Keratinocyte (primary cell): ENCODE data around the gene RRP1. TPM values are rescaled to one million over a fixed set of nuclear protein-coding genes. Genes with fewer than 3 reads are reported as not detected.

ENCODE experiments used
- DNase-seq: peaks from one replicate; pipeline ENCODE4 v3.0.0-alpha.2; 2011; ENCODE audit warnings: low read depth, missing footprints, low spot score
- FAIRE-seq: peaks from 2 replicates; lab custom pipeline; 2011; peaks lifted over from hg19 to GRCh38; lab: Jason Lieb, UNC
- H2AFZ ChIP-seq: 2 replicates; pipeline ENCODE4 v1.6.0; 2012; ENCODE audit warnings: low read length, control low read depth, inconsistent platforms; ENCODE audit not compliant: control insufficient read depth
- H3K27ac ChIP-seq: 2 replicates; pipeline ENCODE4 v1.5.1; 2011; ENCODE audit warnings: low read length; ENCODE audit not compliant: control insufficient read depth, insufficient read depth
- H3K27me3 ChIP-seq: 3 replicates; pipeline ENCODE4 v1.6.0; 2011; ENCODE audit warnings: low read length; ENCODE audit not compliant: control insufficient read depth, insufficient read depth; ENCODE audit errors: extremely low read depth
- H3K36me3 ChIP-seq, 2 experiments: 2 replicates in 1 of 2; 3 replicates in 1 of 2; pipeline ENCODE4 v1.5.1; 2011; ENCODE audit warnings: low read length in 2 of 2, mild to moderate bottlenecking in 1 of 2; ENCODE audit not compliant: control insufficient read depth in 2 of 2, insufficient read depth in 2 of 2; ENCODE audit errors: extremely low read depth in 1 of 2
- H3K4me1 ChIP-seq: 3 replicates; pipeline ENCODE4 v1.5.1; 2011; ENCODE audit warnings: low read length; ENCODE audit not compliant: control insufficient read depth, insufficient read depth; ENCODE audit errors: extremely low read depth
- H3K4me2 ChIP-seq: 3 replicates; pipeline ENCODE4 v1.6.0; 2011; ENCODE audit warnings: low read depth, low read length; ENCODE audit not compliant: control insufficient read depth, insufficient read depth; ENCODE audit errors: extremely low read depth
- H3K4me3 ChIP-seq, 3 experiments: fragments of 200-600 bp in 1 of 3; sonication (generic) in 1 of 3; 2 replicates in 2 of 3; 3 replicates in 1 of 3; pipeline ENCODE4 v1.5.1; 2011 to 2016; ENCODE audit warnings: low read length in 3 of 3, mild to moderate bottlenecking in 3 of 3, control low read depth in 2 of 3, inconsistent platforms in 1 of 3, low read depth in 1 of 3, mixed read lengths in 1 of 3, mixed run types in 1 of 3, moderate library complexity in 1 of 3; ENCODE audit not compliant: control insufficient read depth in 2 of 3, insufficient read depth in 2 of 3; ENCODE audit errors: extremely low read depth in 1 of 3
- H3K79me2 ChIP-seq: 2 replicates; pipeline ENCODE4 v1.6.0; 2012; ENCODE audit warnings: low read length; ENCODE audit not compliant: control insufficient read depth, insufficient read depth
- H3K9ac ChIP-seq: 3 replicates; pipeline ENCODE4 v1.6.0; 2011; ENCODE audit warnings: low read length; ENCODE audit not compliant: control insufficient read depth, insufficient read depth; ENCODE audit errors: extremely low read depth
- H3K9me1 ChIP-seq: 3 replicates; pipeline ENCODE4 v1.6.0; 2011; ENCODE audit warnings: low read length; ENCODE audit not compliant: control insufficient read depth, insufficient read depth; ENCODE audit errors: extremely low read depth
- H3K9me3 ChIP-seq: 2 replicates; pipeline ENCODE4 v1.5.1; 2012; ENCODE audit warnings: low read depth, low read length; ENCODE audit not compliant: control insufficient read depth
- H4K20me1 ChIP-seq: 3 replicates; pipeline ENCODE4 v1.6.0; 2011; ENCODE audit warnings: low read length; ENCODE audit not compliant: control insufficient read depth, insufficient read depth; ENCODE audit errors: extremely low read depth
- EZH2 ChIP-seq: IDR thresholded peaks from one replicate; pipeline ENCODE4 v1.6.1; 2012; ENCODE audit warnings: inconsistent platforms, mild to moderate bottlenecking, low read length, moderate library complexity
- dilution Hi-C: fragments of 300-500 bp; cut with MboI; formaldehyde crosslinking; loops from one replicate; pipeline ENCODE4 v1.7.0; 2020; ENCODE audit warnings: low sequenced_read_pairs; ENCODE audit not compliant: extremely low pct_ligation_motif_present
- polyA plus RNA-seq, 5 experiments: library from polyadenylated mRNA; depleted of rRNA in 3 of 5; stranded (reverse) in 3 of 5; stranded (forward) in 1 of 5; unstranded in 1 of 5; fragments of >200 nt; gene quantifications; 1 replicate in 1 of 5; 2 replicates in 3 of 5; 3 replicates in 1 of 5; pipeline versions ENCODE4 v1.2.1 to v1.2.3, GENCODE V29; 2011 to 2012; ENCODE audit warnings: missing spikeins in 2 of 5, low read depth in 1 of 5, low replicate concordance in 1 of 5
- TF ChIP-seq, protein P1 (sequence below), 3 experiments: IDR thresholded peaks in 1 of 3; conservative IDR thresholded peaks in 1 of 3; optimal IDR thresholded peaks in 1 of 3; 2 replicates in 2 of 3; 3 replicates in 1 of 3; pipeline versions ENCODE3 to v1.5.1; 2011; ENCODE audit warnings: low read length in 3 of 3, mild to moderate bottlenecking in 3 of 3, moderate library complexity in 2 of 3, control low read depth in 1 of 3, inconsistent platforms in 1 of 3; ENCODE audit not compliant: insufficient read depth in 2 of 3; ENCODE audit errors: extremely low read depth in 1 of 3

The RRP1 gene
- polyA plus RNA-seq, 1 donor (not counting 4 experiments of a cell fraction or from before 2014, with no cell fraction given) = 25.0 TPM

DNA sequence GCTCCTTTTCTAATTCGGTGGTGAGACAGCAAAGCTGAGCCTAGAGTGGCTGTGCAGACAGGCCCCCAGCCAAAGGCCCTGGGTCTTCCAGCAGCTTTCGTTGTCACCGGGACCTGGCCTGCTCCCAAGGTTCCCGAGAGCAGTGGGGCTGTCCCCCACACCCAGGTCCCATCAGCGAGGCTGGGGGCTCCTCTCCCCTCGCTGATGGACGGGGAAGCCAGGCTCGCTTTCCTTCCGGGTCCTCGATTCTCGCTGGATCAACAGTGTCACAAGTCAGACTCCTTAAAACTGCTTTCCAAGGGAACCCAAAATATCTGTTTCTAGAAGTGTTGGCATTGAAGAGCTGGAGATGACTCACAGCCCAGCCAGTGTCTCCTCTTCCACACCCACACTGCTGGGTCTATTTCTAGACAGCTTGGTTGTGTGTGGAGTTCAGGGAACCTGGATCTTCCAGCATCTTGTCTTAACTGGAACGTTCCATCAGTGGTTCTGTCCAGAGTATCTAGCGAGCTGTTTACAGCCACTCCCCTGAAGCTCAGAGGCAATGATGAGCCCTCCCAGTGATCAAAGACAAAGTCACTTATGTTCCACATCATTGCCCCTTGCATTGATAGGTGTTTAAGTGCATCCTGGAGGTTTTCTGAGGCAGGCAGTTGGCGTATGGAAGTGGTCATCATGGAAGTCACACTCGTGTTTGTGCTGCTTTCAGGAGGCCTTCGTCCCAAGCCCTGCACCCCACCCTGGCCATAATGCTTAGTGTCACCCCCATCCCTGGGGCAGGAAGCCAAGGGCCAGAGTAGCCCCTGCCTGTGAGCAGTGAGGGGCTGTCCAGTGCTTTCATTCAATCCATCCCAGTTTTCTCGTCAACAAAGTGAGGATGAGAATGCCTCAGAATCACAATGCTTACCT is 35.2 kb downstream of the RRP1 start:
- Histone ChIP-seq H3K4me1 (peaks cover 4% of the 10 kb centered on the region), H3K27ac (no peak overlapping the region), H3K27me3 (peaks cover 15% of the 10 kb centered on the region), H3K9ac (no peak overlapping the region), H2AFZ (no peak overlapping the region), H3K9me1 (no peaks in the 10 kb centered on the region), H3K79me2 (no peaks in the 10 kb centered on the region), H4K20me1 (no peaks in the 10 kb centered on the region), H3K4me2 (no peak overlapping the region), H3K36me3 (no peaks in the 10 kb centered on the region), H3K4me3 (no peak overlapping the region), H3K9me3 (no peaks in the 10 kb centered on the region)
- TF ChIP-seq, protein P1, sequence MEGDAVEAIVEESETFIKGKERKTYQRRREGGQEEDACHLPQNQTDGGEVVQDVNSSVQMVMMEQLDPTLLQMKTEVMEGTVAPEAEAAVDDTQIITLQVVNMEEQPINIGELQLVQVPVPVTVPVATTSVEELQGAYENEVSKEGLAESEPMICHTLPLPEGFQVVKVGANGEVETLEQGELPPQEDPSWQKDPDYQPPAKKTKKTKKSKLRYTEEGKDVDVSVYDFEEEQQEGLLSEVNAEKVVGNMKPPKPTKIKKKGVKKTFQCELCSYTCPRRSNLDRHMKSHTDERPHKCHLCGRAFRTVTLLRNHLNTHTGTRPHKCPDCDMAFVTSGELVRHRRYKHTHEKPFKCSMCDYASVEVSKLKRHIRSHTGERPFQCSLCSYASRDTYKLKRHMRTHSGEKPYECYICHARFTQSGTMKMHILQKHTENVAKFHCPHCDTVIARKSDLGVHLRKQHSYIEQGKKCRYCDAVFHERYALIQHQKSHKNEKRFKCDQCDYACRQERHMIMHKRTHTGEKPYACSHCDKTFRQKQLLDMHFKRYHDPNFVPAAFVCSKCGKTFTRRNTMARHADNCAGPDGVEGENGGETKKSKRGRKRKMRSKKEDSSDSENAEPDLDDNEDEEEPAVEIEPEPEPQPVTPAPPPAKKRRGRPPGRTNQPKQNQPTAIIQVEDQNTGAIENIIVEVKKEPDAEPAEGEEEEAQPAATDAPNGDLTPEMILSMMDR (optimal IDR thresholded peaks at IDR 0.05 in 1 of 3, IDR thresholded peaks at IDR 0.05 in 1 of 3, conservative IDR thresholded peaks at IDR 0.05 in 1 of 3; ENCODE audit: extremely low read depth in 1 of 3, insufficient read depth in 2 of 3, low read length in 3 of 3) = no peak
- no peak for TF ChIP-seq EZH2
- no peak for DNase-seq
- dilution Hi-C loops = no loop called here
- FAIRE-seq = peak; percentile 76

- no peak overlapping the region for H3K4me2 ChIP-seq
- H3K4me1 ChIP-seq = peaks cover 4% of the 10 kb centered on the region
- dilution Hi-C loops = no loop called here
- no peaks in the 10 kb centered on the region for H3K79me2 ChIP-seq
- TF ChIP-seq EZH2 = no peak
- TF ChIP-seq, protein P1 (optimal IDR thresholded peaks at IDR 0.05 in 1 of 3, IDR thresholded peaks at IDR 0.05 in 1 of 3, conservative IDR thresholded peaks at IDR 0.05 in 1 of 3; ENCODE audit: extremely low read depth in 1 of 3, insufficient read depth in 2 of 3, low read length in 3 of 3) = no peak
- no peak overlapping the region for H3K4me3 ChIP-seq
- FAIRE-seq (no peak), DNase-seq (no peak)
- no peak overlapping the region for H3K9ac ChIP-seq
- H3K9me1 ChIP-seq = no peaks in the 10 kb centered on the region
- no peak overlapping the region for H3K27ac ChIP-seq
- no peaks in the 10 kb centered on the region for H3K9me3 ChIP-seq
- H3K27me3 ChIP-seq = peaks cover 15% of the 10 kb centered on the region
- no peaks in the 10 kb centered on the region for H3K36me3 ChIP-seq
- H4K20me1 ChIP-seq = no peaks in the 10 kb centered on the region
- no peak overlapping the region for H2AFZ ChIP-seq
Measured at GRCh38 chr21:43825242-43825935, 36.0 kb downstream of the RRP1 start.
